Right forelimb (tissue), 1 donor: ENCODE measurements around the gene KCNIP4.

ENCODE experiments used
- DNase-seq: peaks from one replicate; pipeline ENCODE4 v3.0.0-alpha.2; 2018

The KCNIP4 gene

GRCh38 chr4:21680326-21680898 lies 268.2 kb downstream of the KCNIP4 start:
- no peak for DNase-seq

GRCh38 chr4:21678711-21679110 lies 269.9 kb downstream of the KCNIP4 start:
- no peak for DNase-seq

GRCh38 chr4:21677173-21677572 lies 271.4 kb downstream of the KCNIP4 start:
- no peak for DNase-seq

GRCh38 chr4:21664355-21664754 lies 284.2 kb downstream of the KCNIP4 start:
- no peak for DNase-seq

- no peak for DNase-seq
Observed at GRCh38 chr4:21656832-21657231, 291.7 kb downstream of the KCNIP4 start.

GRCh38 chr4:21655031-21655430 lies 293.5 kb downstream of the KCNIP4 start:
- no peak for DNase-seq

GRCh38 chr4:21652508-21653231 lies 295.9 kb downstream of the KCNIP4 start:
- no peak for DNase-seq

- no peak for DNase-seq
Observed at GRCh38 chr4:21649391-21650090, 299.0 kb downstream of the KCNIP4 start.

GRCh38 chr4:21645776-21646175 lies 302.8 kb downstream of the KCNIP4 start:
- DNase-seq = no peak

- no peak for DNase-seq
Observed at GRCh38 chr4:21641696-21642095, 306.9 kb downstream of the KCNIP4 start.

- DNase-seq = no peak
Observed at GRCh38 chr4:21638171-21638725, 310.3 kb downstream of the KCNIP4 start.

- no peak for DNase-seq
Observed at GRCh38 chr4:21628916-21629610, 319.5 kb downstream of the KCNIP4 start.

- no peak for DNase-seq
Observed at GRCh38 chr4:21628116-21628670, 320.4 kb downstream of the KCNIP4 start.

GRCh38 chr4:21625447-21625846 lies 323.1 kb downstream of the KCNIP4 start:
- DNase-seq = no peak

GRCh38 chr4:21605006-21605405 lies 343.6 kb downstream of the KCNIP4 start:
- DNase-seq = no peak

- no peak for DNase-seq
Observed at GRCh38 chr4:21596521-21596920, 352.1 kb downstream of the KCNIP4 start.

GRCh38 chr4:21593671-21594001 lies 354.9 kb downstream of the KCNIP4 start:
- DNase-seq = no peak

GRCh38 chr4:21592970-21593670 lies 355.5 kb downstream of the KCNIP4 start:
- DNase-seq = peak; percentile 50

- DNase-seq = no peak
Observed at GRCh38 chr4:21577056-21577455, 371.5 kb downstream of the KCNIP4 start.

GRCh38 chr4:21571100-21571499 lies 377.5 kb downstream of the KCNIP4 start:
- no peak for DNase-seq

GRCh38 chr4:21569638-21570037 lies 378.9 kb downstream of the KCNIP4 start:
- no peak for DNase-seq

- no peak for DNase-seq
Observed at GRCh38 chr4:21555083-21555482, 393.5 kb downstream of the KCNIP4 start.
